Stimulated activated naive CD8-positive, alpha-beta T cell treated with anti-CD3 and anti-CD28 coated beads, Interleukin-15, Interleukin-2, amounts not matched to agents 100 U/mL and 50 U/mL, for 24 hours (primary cell): ENCODE measurements around the gene SYNJ2.
"Not testable (repeated sequence)": the region's sequence is repeated elsewhere in the genome, so short reads cannot be mapped to it uniquely, and the experiment has no call there.

Source experiments
- ATAC-seq: fragments of 150-1000 bp; cut with Tn5 transposase; one replicate; pipeline ENCODE4 v1.10.0; 2021
- DNase-seq: peaks from one replicate; pipeline ENCODE4 v3.0.0; 2021

The SYNJ2 gene

DNA sequence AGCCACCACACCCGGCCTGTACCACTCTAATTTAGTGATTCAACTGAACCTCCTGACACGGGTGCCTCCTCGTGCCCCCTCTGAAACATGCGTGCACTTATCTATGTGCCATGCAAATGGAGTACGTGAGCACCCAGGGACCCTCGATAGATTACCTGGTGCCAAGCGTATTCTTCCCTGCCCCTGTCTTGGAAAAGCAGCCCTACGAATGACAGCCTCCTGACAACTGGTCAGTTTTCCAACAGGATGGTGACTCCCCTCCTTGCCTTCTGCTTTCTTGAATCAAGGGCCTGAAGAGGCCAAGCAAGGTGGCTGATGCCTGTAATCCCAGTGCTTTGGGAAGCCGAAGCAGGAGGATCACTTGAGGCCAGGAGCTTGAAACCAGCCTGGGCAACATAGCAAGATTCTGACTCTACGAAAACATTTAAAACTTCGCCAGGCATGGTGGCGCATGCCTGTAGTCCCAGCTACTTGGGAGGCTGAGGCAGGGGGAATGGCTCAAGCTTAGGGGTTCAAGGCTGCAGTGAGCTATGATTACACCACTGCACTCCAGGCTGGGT, 25.4 kb upstream of the SYNJ2 start:
- ATAC-seq (no peak), DNase-seq (no peak)

DNA sequence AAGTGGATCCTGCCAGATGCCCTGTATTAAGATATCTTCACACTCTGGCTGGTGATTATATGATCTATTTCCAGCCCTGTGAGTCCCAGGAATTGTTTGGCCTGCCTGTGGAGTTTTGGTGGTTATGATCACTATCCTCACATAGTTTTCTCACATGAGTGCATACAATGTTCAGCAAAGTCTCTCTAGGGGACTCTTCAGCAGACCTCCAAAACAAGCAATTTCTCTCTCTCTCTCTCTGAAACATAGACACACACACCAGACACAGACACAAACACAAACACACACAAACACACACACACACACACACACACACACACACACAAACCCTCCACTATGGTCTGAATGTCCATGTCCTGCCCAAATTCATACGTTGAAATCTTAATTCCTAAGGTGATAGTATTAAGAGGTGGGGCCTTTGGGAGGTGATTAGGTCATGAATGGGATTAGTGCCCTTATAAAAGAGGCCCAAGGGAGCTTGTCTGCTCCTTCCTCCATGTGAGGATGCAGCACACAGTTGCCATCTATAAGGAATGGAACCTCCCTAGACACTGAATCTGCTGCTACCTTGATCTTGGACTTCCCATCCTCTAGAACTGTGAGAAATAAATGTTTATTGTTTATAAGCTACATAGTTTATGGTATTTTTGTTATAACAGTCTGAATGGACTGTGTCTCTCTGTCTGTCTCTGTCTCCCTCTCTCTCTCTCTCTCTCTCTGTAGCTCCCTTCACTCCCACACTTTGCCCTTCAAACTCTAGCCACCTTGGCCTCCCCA, 22.0 kb upstream of the SYNJ2 start:
- DNase-seq (no peak), ATAC-seq (no peak)

DNA sequence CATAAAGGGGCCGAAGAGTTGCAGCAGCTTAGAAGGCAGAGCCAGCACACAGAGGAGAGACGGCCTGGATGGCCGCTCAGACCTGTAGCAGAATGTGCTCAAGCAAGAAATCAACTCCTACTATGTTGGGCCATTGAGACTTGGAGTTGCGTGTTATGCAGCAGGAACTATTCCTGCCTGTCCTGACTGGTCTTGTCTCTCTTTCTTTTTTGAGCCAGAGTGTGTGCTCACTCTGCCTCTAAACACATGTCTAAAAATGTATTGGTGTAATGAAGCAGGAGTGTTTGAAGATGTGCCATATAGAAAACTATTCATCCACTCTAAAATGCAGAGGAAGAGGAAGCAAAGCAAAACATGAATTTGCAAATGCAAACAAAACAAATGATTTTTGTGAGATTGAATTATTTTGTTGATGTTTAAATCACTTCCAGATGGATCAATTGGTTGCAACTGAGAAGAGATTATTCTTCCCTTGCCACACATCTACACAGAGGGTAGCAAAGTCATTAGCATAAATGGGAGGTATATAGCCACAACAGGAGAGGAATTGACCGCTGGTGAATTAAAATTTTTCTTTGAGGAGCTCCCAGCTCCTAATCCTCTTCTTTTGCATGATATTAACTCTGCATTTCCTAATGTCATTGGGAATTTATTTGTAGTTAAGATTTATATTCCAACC, 20.4 kb upstream of the SYNJ2 start:
- ATAC-seq (no peak), DNase-seq (no peak)

DNA sequence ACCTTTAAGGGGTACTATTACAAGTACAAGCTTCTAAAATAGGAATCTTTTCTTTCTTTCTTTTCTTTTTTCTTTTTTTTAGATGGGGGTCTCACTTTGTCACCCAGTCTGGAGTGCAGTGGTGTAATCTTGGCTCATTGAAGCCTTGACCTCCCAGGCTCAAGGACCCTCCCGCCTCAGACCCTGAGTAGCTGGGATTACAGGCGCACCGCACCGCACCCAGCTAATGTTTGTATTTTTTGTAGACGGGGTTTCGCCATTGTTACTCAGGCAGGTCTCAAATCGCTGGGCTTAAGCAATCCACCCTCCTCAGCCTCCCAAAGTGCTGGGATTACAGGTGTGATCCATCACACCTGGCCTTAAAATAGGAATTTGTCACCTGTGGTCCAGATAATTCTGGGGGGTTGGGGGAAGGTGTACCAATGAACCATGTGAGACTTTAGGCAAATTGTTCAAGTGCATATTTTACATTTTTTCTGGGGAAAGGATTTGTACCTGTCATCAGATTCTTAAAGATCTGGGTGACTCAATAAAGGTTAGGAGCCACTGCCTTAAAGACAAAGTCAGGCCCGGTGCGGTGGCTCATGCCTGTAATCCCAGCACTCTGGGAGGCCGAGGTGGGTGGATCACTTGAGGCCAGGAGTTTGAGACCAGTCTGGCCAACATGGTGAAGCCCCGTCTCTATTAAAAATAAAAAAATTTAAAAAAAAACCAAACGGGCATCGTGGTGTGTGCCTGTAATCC, 19.7 kb upstream of the SYNJ2 start:
- DNase-seq = no peak
- no peak for ATAC-seq

DNA sequence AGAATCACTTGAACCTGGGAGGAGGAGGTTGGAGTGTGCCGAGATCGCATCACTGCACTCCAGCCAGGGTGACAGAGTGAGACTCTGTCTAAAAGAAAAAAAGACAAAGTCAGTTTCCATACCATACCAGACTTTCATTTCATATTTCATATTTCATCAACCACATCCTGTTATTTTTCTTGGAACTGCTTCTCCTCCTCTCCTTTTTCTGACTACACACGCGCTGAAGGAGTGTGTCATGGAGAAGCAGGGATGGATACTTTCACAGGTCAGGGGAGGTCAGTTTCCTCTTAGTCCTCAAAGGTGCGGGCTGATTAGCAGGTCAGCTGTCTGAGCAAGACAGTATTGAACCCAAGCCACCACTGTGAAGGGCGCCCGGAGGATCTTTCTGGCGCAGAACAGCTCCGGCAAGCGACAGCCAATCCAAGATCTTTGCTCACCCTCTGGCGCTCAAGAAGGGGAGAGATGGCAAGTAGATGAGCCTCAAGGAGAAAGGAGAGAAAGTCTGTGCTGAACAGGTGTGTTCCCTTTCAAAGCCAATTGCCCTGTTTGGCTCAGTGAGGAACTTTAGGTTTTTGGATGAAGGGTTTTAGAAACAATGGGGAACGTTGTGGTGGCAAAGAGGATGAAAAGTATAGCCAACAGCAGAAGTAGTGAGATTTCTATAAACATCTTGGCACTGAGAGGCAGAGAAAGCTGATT, 18.9 kb upstream of the SYNJ2 start:
- peak; percentile 72 for ATAC-seq
- DNase-seq = no peak

DNA sequence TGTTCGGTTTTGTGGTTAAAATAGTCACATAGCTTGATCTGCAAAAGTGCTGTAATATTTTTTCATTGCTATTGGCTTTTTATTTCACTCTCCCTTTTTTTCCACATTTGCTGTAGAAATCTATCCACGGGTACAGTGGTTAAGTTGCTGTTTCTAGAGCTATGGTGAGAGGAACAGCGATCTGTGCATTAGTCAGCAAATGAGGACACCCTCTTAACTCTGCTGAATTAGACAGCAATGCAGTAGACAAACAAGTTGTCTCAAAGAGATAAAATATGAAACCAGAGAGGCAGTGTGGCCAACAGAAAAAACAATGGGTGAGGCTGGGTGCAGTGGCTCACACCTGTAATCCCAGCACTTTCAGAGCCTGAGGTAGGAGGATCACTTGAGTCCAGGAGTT, 17.6 kb upstream of the SYNJ2 start:
- DNase-seq (no peak), ATAC-seq (no peak)

DNA sequence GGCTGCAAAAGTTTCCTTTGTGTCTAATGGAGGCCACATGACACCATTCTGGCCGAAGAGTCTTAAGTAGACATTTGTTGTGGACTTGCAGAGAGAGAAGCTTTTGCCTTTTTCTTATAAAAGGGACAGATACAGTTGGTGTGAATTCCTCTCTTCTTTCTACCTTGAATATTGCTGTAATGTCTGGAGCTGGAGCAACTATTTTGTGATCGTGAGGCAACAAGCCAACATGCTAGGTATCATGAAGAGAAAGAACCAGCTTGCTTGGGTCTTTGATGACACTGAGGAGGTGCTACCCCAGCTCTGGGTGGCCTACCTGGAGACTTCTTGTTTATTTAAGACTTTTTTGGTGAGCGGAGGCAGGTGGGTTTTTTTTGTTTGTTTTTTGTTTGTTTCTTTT, 16.3 kb upstream of the SYNJ2 start:
- no peak for ATAC-seq
- DNase-seq = no peak

DNA sequence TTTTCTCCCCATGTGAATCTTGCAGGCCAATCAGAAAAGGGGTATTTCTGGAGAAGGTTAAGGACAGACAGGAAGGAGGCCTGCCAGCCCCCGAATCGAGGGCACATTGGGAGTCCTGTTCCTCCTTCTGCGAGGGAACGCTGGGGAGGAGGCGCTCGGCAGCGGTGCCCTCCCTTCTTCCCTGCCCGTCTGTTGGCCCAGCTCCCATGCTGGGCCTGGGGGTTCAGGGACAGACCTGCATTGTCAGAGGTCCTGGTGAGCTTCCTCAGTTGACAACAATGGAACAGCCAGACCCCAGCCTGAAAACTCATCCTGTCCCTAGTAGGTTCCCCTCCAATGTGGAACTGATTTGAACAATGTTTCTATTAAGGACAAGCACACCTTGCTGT, 15.1 kb upstream of the SYNJ2 start:
- ATAC-seq (no peak), DNase-seq (no peak)

DNA sequence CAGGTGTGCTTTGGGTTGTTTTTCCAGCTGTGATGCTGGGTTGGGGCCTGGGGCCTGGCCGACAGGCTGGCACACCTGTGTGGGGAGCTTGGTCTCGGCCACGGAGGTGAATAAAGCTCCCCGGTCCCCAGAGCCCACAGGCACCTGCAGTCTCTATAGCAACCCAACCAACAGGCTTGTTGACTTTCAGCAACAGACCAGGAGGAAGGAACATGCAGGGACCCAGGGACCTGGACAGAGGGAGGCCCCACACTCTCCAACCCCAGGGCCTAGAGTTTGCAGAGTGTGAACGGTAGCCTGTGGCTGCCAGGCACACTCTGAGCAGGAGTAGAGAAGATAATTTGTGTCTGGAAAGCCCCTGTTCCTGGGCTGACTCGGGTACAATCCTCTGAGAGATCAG, 14.6 kb upstream of the SYNJ2 start:
- DNase-seq (no peak), ATAC-seq (no peak)

DNA sequence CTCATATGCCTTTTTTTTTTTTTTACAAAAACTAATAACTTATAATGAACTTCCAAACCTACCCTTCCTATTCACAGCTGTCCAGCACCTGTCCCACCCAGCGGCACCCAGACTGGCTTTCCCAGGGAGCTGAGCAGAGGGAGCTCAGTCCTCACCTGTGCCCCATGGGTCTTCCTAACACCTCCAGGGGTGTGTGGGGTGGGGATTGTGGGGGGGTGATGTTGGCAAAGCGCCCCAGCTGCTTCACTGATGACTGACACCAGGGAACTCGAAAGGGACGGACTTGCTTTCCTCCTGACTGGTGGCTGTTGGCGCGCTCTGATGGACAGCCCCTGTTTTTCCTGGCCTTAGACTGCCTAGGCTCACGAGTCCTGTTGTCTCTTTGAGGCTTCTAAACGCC, 14.2 kb upstream of the SYNJ2 start:
- no peak for DNase-seq
- ATAC-seq = no peak

DNA sequence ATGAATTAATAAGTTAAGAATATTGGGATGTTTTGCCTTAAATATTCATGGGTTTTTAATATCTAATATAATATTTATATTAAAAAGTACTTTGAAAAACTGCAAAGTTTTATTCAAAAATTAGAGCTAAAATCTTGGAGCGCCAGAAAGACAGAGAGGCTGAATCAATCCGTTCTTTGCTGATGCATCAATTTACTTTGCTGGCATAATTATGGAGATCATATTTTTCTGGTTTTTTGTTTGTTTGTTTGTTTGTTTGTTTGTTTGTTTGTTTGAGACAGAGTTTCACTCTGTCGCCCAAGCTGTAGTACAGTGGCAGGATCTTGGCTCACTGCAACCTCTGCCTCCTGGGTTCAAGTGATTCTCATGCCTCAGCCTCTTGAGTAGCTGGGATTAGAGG, 9.5 kb upstream of the SYNJ2 start:
- not testable (repeated sequence) for ATAC-seq, DNase-seq

DNA sequence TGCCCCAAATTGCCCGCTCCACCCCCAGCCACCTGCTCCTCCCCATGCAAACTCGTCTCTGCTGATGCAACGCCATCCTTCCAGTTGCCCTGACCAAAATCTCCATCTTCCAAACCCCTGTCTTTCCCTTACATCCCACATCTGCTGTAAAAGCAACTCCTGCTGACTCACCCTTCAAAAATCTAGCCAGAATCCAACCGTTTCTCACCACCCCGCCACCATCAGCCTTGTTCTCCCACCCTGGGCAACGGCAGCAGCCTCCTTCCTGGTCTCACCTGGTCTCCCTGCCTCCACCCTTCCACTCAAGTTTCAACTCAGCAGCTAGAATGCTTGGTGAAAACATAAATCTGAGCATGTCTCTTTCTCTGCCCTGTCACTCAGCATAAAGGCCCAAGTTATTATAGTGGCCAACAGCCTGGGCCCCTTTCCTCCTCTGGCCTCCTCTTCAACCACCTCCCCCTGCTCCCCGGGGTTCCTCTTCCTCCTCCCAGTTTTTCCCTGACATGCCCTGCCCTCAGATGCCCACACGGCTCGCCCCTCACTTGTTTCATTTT, 7.2 kb upstream of the SYNJ2 start:
- DNase-seq = no peak
- ATAC-seq = no peak

DNA sequence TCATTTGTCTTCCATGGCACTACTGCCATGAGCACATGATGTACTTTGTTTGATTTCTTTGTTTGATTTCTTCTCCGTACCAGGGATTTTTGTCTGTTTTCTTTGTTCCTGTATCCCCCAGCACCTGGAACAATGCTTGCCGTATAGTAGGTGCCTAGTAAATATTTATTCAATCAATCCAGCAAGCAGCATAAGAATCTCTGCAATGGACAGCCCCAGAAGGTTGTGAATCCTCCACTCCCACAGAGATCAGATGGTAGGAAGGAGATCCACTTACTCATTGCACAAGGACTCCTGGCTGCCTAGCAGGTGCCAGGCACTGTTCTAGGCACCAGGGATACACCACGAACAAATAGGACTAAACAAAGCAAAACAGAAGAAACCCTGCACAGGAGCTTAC, 6.7 kb upstream of the SYNJ2 start:
- ATAC-seq (no peak), DNase-seq (no peak)

DNA sequence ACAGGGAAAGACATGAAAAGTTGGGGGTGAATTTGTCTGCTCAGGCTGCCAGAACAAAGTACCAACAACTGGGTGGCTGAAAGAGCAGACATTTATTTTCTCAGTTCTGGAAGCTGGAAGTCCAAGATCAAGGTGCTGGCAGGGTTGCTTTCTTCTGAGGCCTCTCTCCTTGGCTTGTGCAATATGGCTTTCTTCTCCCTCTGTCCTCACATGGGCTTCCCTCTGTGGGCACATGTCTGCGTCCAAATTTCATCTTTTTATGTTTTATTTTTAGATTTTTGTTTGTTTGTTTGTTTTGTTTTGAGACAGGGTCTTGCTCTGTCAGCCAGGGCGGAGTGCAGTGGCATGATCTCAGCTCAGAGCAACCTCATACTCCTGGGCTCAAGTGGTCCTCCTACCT, 6.2 kb upstream of the SYNJ2 start:
- ATAC-seq = no peak
- DNase-seq = no peak

DNA sequence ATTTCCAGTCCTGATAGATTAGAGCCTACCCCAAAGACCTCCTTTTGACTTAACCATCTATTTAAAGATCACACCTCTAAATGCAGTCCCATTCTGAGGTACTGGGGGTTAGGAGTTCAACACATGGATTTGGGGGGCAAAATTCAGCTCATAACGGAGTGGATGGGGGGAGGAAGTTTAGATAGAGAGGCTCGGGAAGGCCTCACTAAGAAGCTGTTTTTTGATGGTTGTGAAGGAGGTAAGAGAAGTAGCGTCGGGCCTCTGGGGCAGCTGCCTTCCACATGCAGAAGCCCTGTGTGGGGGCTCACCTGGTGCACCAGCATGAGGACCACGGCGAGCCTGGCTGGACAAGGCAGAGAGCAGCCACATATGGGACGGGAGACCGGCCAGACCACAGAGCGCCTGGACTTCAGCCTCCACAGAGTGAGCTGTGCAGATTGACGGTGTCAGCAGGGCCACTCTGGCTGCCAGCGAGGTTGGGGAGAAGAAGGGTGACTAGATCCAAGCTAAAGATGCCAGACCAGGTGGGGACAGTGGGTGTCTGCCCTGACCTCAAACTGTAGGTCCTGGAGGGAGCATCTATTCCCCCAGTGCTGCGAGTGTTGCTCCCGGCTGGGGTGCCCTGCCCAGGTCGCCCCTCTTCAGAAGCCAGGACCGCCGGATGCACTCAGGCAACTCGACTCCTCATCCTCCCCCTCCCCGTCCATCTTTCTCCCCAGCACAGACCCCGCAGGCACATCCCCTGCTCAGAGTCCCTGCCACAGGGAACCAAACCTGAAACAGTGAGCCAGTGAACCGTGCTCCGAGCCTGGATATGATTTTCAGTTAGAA, 5.1 kb upstream of the SYNJ2 start:
- ATAC-seq (no peak), DNase-seq (no peak)

DNA sequence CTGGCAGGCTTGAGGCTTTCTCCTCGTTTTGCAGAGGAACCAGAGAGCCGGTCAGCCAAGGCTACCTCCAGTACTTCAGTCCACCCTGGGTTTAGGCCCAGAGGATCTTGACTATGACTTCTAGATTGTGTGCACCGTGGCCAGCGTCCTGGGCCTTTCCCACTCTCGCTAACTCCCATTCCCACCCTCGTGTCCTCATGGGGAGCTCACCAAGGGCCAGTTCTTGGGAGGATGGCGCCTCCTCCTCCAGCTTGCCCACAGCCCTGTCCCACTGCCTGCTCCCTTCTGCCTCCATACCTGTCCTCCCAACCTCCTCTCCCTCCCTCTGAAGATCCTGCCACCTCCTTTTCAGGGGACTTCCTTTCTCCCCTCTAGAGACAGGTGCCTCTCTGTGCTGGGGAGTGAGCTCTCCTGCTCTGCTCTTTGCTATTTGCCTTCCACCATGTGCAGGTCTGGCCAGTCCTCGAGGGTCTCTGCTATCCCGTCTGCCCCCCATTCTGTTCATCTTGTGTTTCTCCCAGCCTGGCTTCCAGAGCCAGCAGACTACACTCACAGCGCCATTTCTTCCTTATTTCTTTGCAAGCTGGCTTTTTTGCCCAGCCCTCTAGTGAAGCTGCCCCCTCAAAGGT, 4.4 kb upstream of the SYNJ2 start:
- DNase-seq (no peak), ATAC-seq (no peak)

DNA sequence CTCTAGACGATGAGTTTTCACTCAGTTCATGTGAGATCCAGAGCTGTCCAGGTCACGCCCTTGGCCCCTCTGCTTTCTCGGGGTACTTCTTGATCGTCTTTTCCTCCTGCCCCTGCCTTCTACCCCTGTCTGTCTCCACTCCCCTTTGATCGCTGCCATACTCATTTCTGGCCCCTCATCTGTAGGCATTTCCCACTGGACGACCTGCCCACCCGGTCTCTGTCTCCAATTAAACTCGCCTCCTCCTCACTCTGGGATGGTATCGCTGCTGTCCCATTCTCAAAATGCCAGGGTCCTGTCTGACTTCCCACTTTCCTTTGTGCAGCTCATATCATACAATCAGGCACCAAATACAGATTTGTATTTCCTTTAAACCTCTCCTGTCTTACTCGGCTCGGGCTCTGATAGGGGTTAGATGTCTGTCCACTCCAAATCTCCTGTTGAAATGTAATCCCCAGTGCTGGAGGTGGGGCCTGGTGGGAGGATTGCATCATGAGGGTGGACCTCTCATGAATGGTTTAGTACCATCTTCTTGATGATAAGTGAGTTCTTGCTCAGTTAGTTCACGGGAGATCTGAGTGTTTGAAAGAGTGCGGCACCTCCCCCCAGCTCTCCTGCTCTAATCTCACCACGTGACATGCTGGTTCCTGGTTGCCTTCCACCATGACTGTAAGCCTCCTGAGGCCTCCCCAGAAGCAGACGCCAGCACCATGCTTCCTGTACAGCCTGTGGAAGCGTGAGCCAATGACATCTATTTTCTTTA, 3.5 kb upstream of the SYNJ2 start:
- ATAC-seq (no peak), DNase-seq (no peak)

DNA sequence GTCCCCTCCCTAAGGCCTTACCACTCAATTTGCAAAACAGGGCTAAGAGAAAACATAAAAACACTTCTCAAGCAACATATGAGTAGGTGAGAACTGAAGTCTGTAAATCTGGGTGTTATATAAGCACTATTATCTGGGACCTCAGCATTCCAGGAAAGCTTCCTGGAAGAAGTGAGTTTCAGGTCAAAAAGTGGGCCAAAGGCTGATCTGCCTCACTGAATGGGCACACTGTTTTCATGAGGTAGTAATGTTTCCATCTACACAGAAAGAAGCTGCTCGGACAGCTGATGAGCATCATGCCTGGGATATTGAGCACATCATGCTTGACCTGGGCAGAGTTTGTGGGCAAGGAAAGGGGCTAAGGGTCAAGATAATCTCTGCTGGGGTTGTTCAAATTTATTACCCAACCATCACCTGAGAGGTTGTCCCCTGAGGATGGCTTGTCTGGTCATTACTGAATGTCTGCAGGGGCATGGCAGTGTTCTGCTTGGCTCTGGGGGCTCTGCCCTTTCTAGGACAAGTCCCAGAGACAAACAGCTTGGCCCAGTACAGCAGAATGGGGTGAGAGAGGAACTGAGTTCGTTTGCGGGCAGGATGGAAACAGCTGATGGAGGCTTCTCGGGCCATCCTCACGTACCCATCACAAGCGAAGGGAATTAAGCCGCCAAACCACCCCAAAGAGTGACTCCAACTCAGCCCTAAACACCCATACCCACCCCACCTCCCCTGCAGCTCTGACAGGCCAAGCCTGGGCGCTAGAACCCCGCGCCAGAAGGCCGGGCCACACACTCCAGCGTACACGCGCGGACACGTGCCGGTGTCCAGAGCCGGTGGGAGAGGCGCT, 1.2 kb upstream of the SYNJ2 start:
- ATAC-seq = no peak
- no peak for DNase-seq

DNA sequence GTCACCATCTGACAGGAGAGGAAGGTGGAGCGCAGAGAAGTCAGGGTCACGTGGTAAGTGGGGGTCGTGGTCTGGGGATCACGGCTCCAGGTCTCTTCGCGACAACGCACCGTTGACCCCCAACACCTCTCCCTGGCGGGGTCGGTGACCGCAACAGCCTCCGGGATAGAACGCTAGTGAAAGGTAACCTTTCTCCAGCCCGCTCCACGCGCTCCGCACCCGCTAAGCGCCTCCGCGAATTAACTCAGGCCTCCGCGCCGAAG, 600 bp upstream of the SYNJ2 start:
- DNase-seq = peak; percentile 38
- ATAC-seq = no peak
